CD14-positive monocyte (primary cell): ENCODE measurements around the gene TMX3. TPM values are rescaled to one million over a fixed set of nuclear protein-coding genes. Genes with fewer than 3 reads are reported as not detected.

Experiments
- DNase-seq, 3 donors: peaks; one replicate each; pipeline ENCODE4 v3.0.0-alpha.2; 2011 to 2022
- H2AFZ ChIP-seq: 2 replicates; pipeline ENCODE4 v1.6.0; 2012; ENCODE audit warnings: mild to moderate bottlenecking, low read depth, low read length, inconsistent platforms; ENCODE audit not compliant: insufficient read depth, poor library complexity, severe bottlenecking
- H3K27ac ChIP-seq, 2 donors: 1 replicate in 1 of 2; 2 replicates in 1 of 2; pipeline ENCODE4 v1.5.1; 2012 to 2013; ENCODE audit warnings: low read length in 2 of 2, control low read depth in 1 of 2, inconsistent platforms in 1 of 2, low read depth in 1 of 2, mild to moderate bottlenecking in 1 of 2
- H3K27me3 ChIP-seq, 2 donors: one replicate each; pipeline versions ENCODE4 v1.6.0 to v1.6.1; 2011 to 2013; ENCODE audit warnings: low read length in 2 of 2; ENCODE audit not compliant: control insufficient read depth in 2 of 2, insufficient read depth in 2 of 2
- H3K36me3 ChIP-seq, 2 donors: replicated peaks in 1 of 2; 1 replicate in 1 of 2; 2 replicates in 1 of 2; pipeline versions ENCODE4 v1.5.1 to v1.6.1; 2012 to 2013; ENCODE audit warnings: low read length in 2 of 2, control low read depth in 1 of 2, inconsistent platforms in 1 of 2, mild to moderate bottlenecking in 1 of 2; ENCODE audit not compliant: insufficient read depth in 2 of 2, control insufficient read depth in 1 of 2
- H3K4me1 ChIP-seq, 2 donors: 1 replicate in 1 of 2; 2 replicates in 1 of 2; pipeline versions ENCODE4 v1.5.1 to v1.6.1; 2012 to 2013; ENCODE audit warnings: low read length in 2 of 2, control low read depth in 1 of 2, inconsistent platforms in 1 of 2, mild to moderate bottlenecking in 1 of 2, moderate library complexity in 1 of 2; ENCODE audit not compliant: insufficient read depth in 2 of 2, control insufficient read depth in 1 of 2
- H3K4me2 ChIP-seq: replicated peaks from 2 replicates; pipeline ENCODE3; 2012; ENCODE audit warnings: low read length, moderate library complexity, mild to moderate bottlenecking; ENCODE audit not compliant: poor library complexity, severe bottlenecking; ENCODE audit errors: extremely low read depth
- H3K4me3 ChIP-seq, 3 experiments: fragments of 200-600 bp in 1 of 3; sonication (generic) in 1 of 3; replicated peaks in 1 of 3; 1 replicate in 2 of 3; 2 replicates in 1 of 3; pipeline ENCODE4 v1.5.1; 2011 to 2013; ENCODE audit warnings: low read length in 3 of 3, mild to moderate bottlenecking in 3 of 3, control low read depth in 2 of 3, low read depth in 2 of 3, inconsistent platforms in 1 of 3, moderate library complexity in 1 of 3
- H3K79me2 ChIP-seq: 2 replicates; pipeline ENCODE4 v1.6.0; 2012; ENCODE audit warnings: mild to moderate bottlenecking, control low read depth, inconsistent platforms, low read length, moderate library complexity; ENCODE audit not compliant: insufficient read depth
- H3K9ac ChIP-seq: 2 replicates; pipeline ENCODE4 v1.6.0; 2017; ENCODE audit warnings: low read length, mild to moderate bottlenecking; ENCODE audit not compliant: insufficient read depth, poor library complexity, severe bottlenecking
- H3K9me3 ChIP-seq, 2 donors: replicated peaks in 1 of 2; 1 replicate in 1 of 2; 2 replicates in 1 of 2; pipeline versions ENCODE4 v1.5.1 to v1.6.1; 2012 to 2013; ENCODE audit warnings: low read length in 2 of 2, control low read depth in 1 of 2; ENCODE audit not compliant: control insufficient read depth in 1 of 2, insufficient read depth in 1 of 2
- H4K20me1 ChIP-seq: 2 replicates; pipeline ENCODE4 v1.6.0; 2012; ENCODE audit warnings: mild to moderate bottlenecking, low read length, control low read depth, moderate library complexity; ENCODE audit not compliant: insufficient read depth
- H3K27ac Mint-ChIP-seq, 7 donors: one replicate each; pipeline ENCODE4 v1.8.0; 2020; ENCODE audit warnings: mild to moderate bottlenecking in 7 of 7, mixed read lengths in 7 of 7, moderate library complexity in 6 of 7, inconsistent platforms in 2 of 7
- H3K27me3 Mint-ChIP-seq, 3 donors: one replicate each; pipeline ENCODE4 v1.8.0; 2021 to 2022; ENCODE audit warnings: low read depth in 3 of 3, mild to moderate bottlenecking in 3 of 3, mixed read lengths in 3 of 3, moderate library complexity in 3 of 3, inconsistent platforms in 1 of 3
- H3K36me3 Mint-ChIP-seq, 2 donors: one replicate each; pipeline ENCODE4 v1.8.0; 2020; ENCODE audit warnings: mixed read lengths in 2 of 2, inconsistent platforms in 1 of 2, mild to moderate bottlenecking in 1 of 2
- H3K4me1 Mint-ChIP-seq: one replicate; pipeline ENCODE4 v1.8.0; 2020; ENCODE audit warnings: mild to moderate bottlenecking, mixed read lengths
- H3K4me3 Mint-ChIP-seq, 2 donors: one replicate each; pipeline ENCODE4 v1.8.0; 2020; ENCODE audit warnings: mild to moderate bottlenecking in 2 of 2, mixed read lengths in 2 of 2, moderate library complexity in 1 of 2
- H3K9me3 Mint-ChIP-seq, 7 donors: one replicate each; pipeline ENCODE4 v1.8.0; 2020 to 2022; ENCODE audit warnings: mixed read lengths in 7 of 7, mild to moderate bottlenecking in 6 of 7, moderate library complexity in 6 of 7, inconsistent platforms in 2 of 7
- WGBS: methylation state at CpG from one replicate; pipeline ENCODE4 v1.1.5; 2013; ENCODE audit warnings: missing lambda C conversion rate; ENCODE audit not compliant: insufficient coverage; 5-methylcytosine and 5-hydroxymethylcytosine counted together
- intact Hi-C, 2 donors: fragments of 100-400 bp; cut with micrococcal nuclease; formaldehyde crosslinking; loops; one replicate each; pipeline versions ENCODE4 v1.15.0 to v1.15.1; 2023
- polyA plus RNA-seq, 3 donors: library from polyadenylated mRNA; depleted of rRNA in 1 of 3; unstranded in 2 of 3; stranded (reverse) in 1 of 3; fragments of 300-500 nt in 2 of 3; fragments of >200 nt in 1 of 3; fragmentation: Illumina TruSeq in 2 of 3; gene quantifications; 1 replicate in 2 of 3; 2 replicates in 1 of 3; pipeline ENCODE4 v1.2.3, GENCODE V29; 2012 to 2021
- TF ChIP-seq, protein P1 (sequence below): fragments of 200-600 bp; IDR thresholded peaks from one replicate; pipeline ENCODE4 v1.8.0; 2022; ENCODE audit warnings: antibody characterized with exemption, mild to moderate bottlenecking

The TMX3 gene
- polyA plus RNA-seq, 3 donors = 13.7 to 37.7 (median 16.5) TPM

DNA sequence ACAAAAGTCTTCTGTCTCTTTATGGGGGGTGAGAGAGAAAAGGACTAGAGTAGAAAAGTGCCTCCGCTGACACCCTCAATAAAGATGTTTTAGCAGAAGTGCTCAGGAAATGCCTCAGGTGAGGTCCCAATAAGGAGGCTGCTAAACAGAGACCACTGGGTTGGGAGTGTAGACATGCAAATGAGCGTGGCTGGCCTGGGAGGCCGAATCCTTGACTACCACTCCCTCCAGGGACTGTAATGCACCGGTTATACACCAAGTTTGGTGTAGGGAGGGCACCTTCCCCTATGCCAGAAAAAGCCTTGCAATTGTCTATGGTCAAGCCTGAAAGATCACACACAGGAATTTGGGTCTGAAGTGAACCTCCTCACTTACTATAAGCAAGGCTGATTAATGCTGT is 1.8 kb downstream of the TMX3 start:
- Histone ChIP-seq H4K20me1 (peaks cover 28% of the 10 kb centered on the region), H3K27me3 (no peaks in the 10 kb centered on the region), H3K36me3 (peaks cover 44 to 50% of the 10 kb centered on the region in 2 donors), H2AFZ (no peak overlapping the region), H3K9ac (no peak overlapping the region), H3K4me3 (no peak overlapping the region), H3K4me1 (peaks cover 13 to 27% of the 10 kb centered on the region in 2 donors), H3K79me2 (peaks cover 39% of the 10 kb centered on the region), H3K9me3 (no peaks in the 10 kb centered on the region), H3K4me2 (peak overlapping the region; percentile 82), H3K27ac (no peak overlapping the region)
- Mint-ChIP-seq H3K27me3 (no peaks in the 10 kb centered on the region), H3K4me1 (peaks cover 33% of the 10 kb centered on the region), H3K27ac (no peak overlapping the region), H3K4me3 (no peak overlapping the region), H3K9me3 (no peaks in the 10 kb centered on the region), H3K36me3 (peaks cover 35 to 36% of the 10 kb centered on the region in 2 donors)
- WGBS = no CpG with 5 or more reads among the region's 4 CpGs
- DNase-seq = no peak
- intact Hi-C loops = no loop called here
- TF ChIP-seq, protein P1, sequence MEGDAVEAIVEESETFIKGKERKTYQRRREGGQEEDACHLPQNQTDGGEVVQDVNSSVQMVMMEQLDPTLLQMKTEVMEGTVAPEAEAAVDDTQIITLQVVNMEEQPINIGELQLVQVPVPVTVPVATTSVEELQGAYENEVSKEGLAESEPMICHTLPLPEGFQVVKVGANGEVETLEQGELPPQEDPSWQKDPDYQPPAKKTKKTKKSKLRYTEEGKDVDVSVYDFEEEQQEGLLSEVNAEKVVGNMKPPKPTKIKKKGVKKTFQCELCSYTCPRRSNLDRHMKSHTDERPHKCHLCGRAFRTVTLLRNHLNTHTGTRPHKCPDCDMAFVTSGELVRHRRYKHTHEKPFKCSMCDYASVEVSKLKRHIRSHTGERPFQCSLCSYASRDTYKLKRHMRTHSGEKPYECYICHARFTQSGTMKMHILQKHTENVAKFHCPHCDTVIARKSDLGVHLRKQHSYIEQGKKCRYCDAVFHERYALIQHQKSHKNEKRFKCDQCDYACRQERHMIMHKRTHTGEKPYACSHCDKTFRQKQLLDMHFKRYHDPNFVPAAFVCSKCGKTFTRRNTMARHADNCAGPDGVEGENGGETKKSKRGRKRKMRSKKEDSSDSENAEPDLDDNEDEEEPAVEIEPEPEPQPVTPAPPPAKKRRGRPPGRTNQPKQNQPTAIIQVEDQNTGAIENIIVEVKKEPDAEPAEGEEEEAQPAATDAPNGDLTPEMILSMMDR = no peak

- no CpG with 5 or more reads among the region's 2 CpGs for WGBS
- H3K36me3 ChIP-seq = peaks cover 81 to 96% of the 10 kb centered on the region in 2 donors
- H3K36me3 Mint-ChIP-seq = peaks cover 62 to 80% of the 10 kb centered on the region in 2 donors
These were observed 7.3 kb downstream of the TMX3 start for GRCh38 chr18:68707646-68708045.

More at GRCh38 chr18:68707646-68708045, 7.3 kb downstream of the TMX3 start:
- TF ChIP-seq, protein P1 = no peak
- H3K4me3 Mint-ChIP-seq = no peak overlapping the region
- no peaks in the 10 kb centered on the region for H3K27me3 Mint-ChIP-seq
- H3K27ac ChIP-seq = no peak overlapping the region
- intact Hi-C loops = no loop called here
- no peak overlapping the region for H3K4me2 ChIP-seq
- DNase-seq = no peak
- peaks cover 24% of the 10 kb centered on the region for H3K79me2 ChIP-seq
- no peak overlapping the region for H3K4me3 ChIP-seq
- H3K4me1 Mint-ChIP-seq = peaks cover 9% of the 10 kb centered on the region
- no peak overlapping the region for H2AFZ ChIP-seq
- H3K9me3 Mint-ChIP-seq = no peaks in the 10 kb centered on the region
- peaks cover 41% of the 10 kb centered on the region for H4K20me1 ChIP-seq
- no peaks in the 10 kb centered on the region for H3K27me3 ChIP-seq
- H3K27ac Mint-ChIP-seq = no peak overlapping the region
- H3K9ac ChIP-seq = no peak overlapping the region
- no peaks in the 10 kb centered on the region for H3K4me1 ChIP-seq
- H3K9me3 ChIP-seq = no peaks in the 10 kb centered on the region
